Fibroblast of villous mesenchyme (primary cell): Measurements from ENCODE around the gene PIP4K2A. TPM values are rescaled to one million over a fixed set of nuclear protein-coding genes. Genes with fewer than 3 reads are reported as not detected.
A peak's percentile ranks its signal among the peaks of the same experiment; 100 is the strongest.

Experiments used
- DNase-seq: peaks from one replicate; pipeline ENCODE4 v3.0.0-alpha.2; 2010; ENCODE audit warnings: low read depth
- H3K4me3 ChIP-seq: 2 replicates; pipeline ENCODE4 v1.5.1; 2011; ENCODE audit warnings: low read depth, mild to moderate bottlenecking, low read length
- total RNA-seq: library from RNA; depleted of rRNA; stranded (reverse); fragments of >200 nt; gene quantifications from 2 replicates; pipeline ENCODE4 v1.2.3, GENCODE V29; 2012
- TF ChIP-seq, protein P1 (sequence below): IDR thresholded peaks from 2 replicates; pipeline ENCODE4 v1.5.1; 2012; ENCODE audit warnings: low read depth, mild to moderate bottlenecking, low read length; ENCODE audit not compliant: insufficient read depth

The PIP4K2A gene
- total RNA-seq, 1 donor = 35.8 TPM

- TF ChIP-seq, protein P1, sequence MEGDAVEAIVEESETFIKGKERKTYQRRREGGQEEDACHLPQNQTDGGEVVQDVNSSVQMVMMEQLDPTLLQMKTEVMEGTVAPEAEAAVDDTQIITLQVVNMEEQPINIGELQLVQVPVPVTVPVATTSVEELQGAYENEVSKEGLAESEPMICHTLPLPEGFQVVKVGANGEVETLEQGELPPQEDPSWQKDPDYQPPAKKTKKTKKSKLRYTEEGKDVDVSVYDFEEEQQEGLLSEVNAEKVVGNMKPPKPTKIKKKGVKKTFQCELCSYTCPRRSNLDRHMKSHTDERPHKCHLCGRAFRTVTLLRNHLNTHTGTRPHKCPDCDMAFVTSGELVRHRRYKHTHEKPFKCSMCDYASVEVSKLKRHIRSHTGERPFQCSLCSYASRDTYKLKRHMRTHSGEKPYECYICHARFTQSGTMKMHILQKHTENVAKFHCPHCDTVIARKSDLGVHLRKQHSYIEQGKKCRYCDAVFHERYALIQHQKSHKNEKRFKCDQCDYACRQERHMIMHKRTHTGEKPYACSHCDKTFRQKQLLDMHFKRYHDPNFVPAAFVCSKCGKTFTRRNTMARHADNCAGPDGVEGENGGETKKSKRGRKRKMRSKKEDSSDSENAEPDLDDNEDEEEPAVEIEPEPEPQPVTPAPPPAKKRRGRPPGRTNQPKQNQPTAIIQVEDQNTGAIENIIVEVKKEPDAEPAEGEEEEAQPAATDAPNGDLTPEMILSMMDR = no peak
- no peak for DNase-seq
- no peak overlapping the region for H3K4me3 ChIP-seq
Measured at GRCh38 chr10:22704942-22705341, 9.4 kb downstream of the PIP4K2A start.

GRCh38 chr10:22704471-22704911, 9.9 kb downstream of the PIP4K2A start:
- no peak for DNase-seq
- H3K4me3 ChIP-seq = no peak overlapping the region
- TF ChIP-seq, protein P1 = no peak

GRCh38 chr10:22702348-22702747, 12.0 kb downstream of the PIP4K2A start:
- DNase-seq = peak; percentile 89
- H3K4me3 ChIP-seq = no peak overlapping the region
- TF ChIP-seq, protein P1 = no peak

GRCh38 chr10:22701132-22701826, 13.1 kb downstream of the PIP4K2A start:
- DNase-seq = no peak
- TF ChIP-seq, protein P1 = no peak
- H3K4me3 ChIP-seq = no peak overlapping the region

DNA sequence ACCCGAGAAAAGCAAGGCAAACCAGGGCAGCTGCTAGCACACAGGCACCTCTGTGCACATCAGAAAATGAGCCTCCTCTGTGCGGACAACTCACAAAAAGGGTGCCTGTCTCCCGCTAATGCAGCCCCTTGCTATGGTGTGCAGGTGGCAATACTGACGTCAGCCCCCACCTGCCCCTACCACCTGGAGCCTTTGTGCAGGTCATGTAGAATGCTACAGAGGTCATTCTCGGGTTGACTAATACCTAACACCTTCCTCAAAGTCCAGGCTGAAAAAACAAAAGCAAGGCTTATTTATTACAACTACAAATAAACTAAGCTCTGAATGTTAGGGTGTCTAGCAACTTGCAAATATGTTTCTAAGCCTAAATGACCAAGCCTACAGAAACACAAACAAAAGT, 13.9 kb downstream of the PIP4K2A start:
- H3K4me3 ChIP-seq = no peak overlapping the region
- DNase-seq = no peak
- TF ChIP-seq, protein P1 = no peak

DNA sequence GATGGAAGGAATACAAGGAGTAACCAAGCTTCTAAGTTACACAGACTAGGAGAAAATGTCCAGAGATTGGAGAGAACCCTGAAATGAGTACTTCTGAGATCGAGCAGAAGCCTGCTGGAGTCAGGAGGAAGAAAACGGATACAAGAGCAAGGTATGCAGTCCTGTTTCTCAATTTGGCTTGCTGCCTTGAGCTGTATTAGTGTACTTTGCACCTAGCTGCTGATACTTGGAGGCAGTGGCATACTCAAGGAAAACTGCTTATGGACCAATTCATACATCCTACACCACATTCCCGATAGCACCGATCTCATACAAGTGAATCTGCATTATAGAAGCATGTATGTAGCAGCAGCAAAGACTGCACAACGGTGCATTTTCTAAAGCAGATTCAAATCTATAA, 14.4 kb downstream of the PIP4K2A start:
- no peak for DNase-seq
- TF ChIP-seq, protein P1 = no peak
- H3K4me3 ChIP-seq = no peak overlapping the region
